Measurements from ENCODE around the gene OR51B2. TPM values are rescaled to one million over a fixed set of nuclear protein-coding genes. Genes with fewer than 3 reads are reported as not detected.
"Not testable (repeated sequence)": the region's sequence is repeated elsewhere in the genome, so short reads cannot be mapped to it uniquely, and the experiment has no call there.

OR51B2 gene
- 1 to 10 TPM in 1 of 6 donors, not detected in 5; 1.2 TPM for total RNA-seq

- Histone ChIP-seq H3K4me1 (no peaks in the 10 kb centered on the region), H3K9me3 (no peaks in the 10 kb centered on the region), H3K27me3 (no peaks in the 10 kb centered on the region), H3K36me3 (no peaks in the 10 kb centered on the region), H3K4me3 (no peak within 1 kb of the TSS), H3K27ac (no peak within 1 kb of the TSS)
- WGBS, 2 donors = 80 to 82% methylated on average over 3 of the region's 3 CpGs
- DNase-seq (no peak), ATAC-seq (ENCODE audit: low FRiP score in 2 of 2) (no peak)
- no peak for TF ChIP-seq EP300 (IDR thresholded peaks at IDR 0.05)
- TF ChIP-seq CTCF (IDR thresholded peaks at IDR 0.05) = no peak
- TF ChIP-seq POLR2AphosphoS5 (IDR thresholded peaks at IDR 0.05) = no peak
- no peak for TF ChIP-seq POLR2A (IDR thresholded peaks at IDR 0.05)
These were observed at the start of gene OR51B2 for GRCh38 chr11:5324197-5324596. Gene OR51B2, minus strand, starts transcription at chr11:5324297. Its CDS starts 0 bp downstream, at chr11:5324297.

- ATAC-seq (ENCODE audit: low FRiP score in 2 of 2) = no peak
These were observed 45.7 kb upstream of the OR51B2 start for GRCh38 chr11:5369789-5370188.

GRCh38 chr11:5368502-5369043, 44.5 kb upstream of the OR51B2 start:
- DNase-seq (no peak), ATAC-seq (ENCODE audit: low FRiP score in 2 of 2) (no peak)
- no peak for TF ChIP-seq EP300 (IDR thresholded peaks at IDR 0.05)
- no peak for TF ChIP-seq CTCF (IDR thresholded peaks at IDR 0.05)
- TF ChIP-seq POLR2AphosphoS5 (IDR thresholded peaks at IDR 0.05) = no peak
- TF ChIP-seq POLR2A (IDR thresholded peaks at IDR 0.05) = no peak
- no peaks in the 10 kb centered on the region for H3K4me1 ChIP-seq
- no peaks in the 10 kb centered on the region for H3K9me3 ChIP-seq
- 70 to 74% methylated on average over 3 of the region's 3 CpGs for WGBS, 2 donors
- no peaks in the 10 kb centered on the region for H3K27me3 ChIP-seq
- H3K36me3 ChIP-seq = no peaks in the 10 kb centered on the region
- H3K4me3 ChIP-seq = no peak overlapping the region
- no peak overlapping the region for H3K27ac ChIP-seq

More at GRCh38 chr11:5369789-5370188, 45.7 kb upstream of the OR51B2 start:
- Histone ChIP-seq H3K36me3 (no peaks in the 10 kb centered on the region), H3K4me1 (no peaks in the 10 kb centered on the region), H3K27ac (no peak overlapping the region), H3K27me3 (no peaks in the 10 kb centered on the region), H3K9me3 (no peaks in the 10 kb centered on the region), H3K4me3 (no peak overlapping the region)
- TF ChIP-seq EP300 (IDR thresholded peaks at IDR 0.05) = no peak
- TF ChIP-seq CTCF (IDR thresholded peaks at IDR 0.05) = no peak
- TF ChIP-seq POLR2A (IDR thresholded peaks at IDR 0.05) = no peak
- no peak for TF ChIP-seq POLR2AphosphoS5 (IDR thresholded peaks at IDR 0.05)
- DNase-seq = no peak

- H3K4me1 ChIP-seq = no peaks in the 10 kb centered on the region
- DNase-seq (no peak), ATAC-seq (ENCODE audit: low FRiP score in 2 of 2) (no peak)
- WGBS, 2 donors = 61 to 84% methylated on average over 2 of the region's 2 CpGs
- no peak overlapping the region for H3K4me3 ChIP-seq
- H3K9me3 ChIP-seq = no peaks in the 10 kb centered on the region
- TF ChIP-seq POLR2AphosphoS5 (IDR thresholded peaks at IDR 0.05) (no peak), POLR2A (IDR thresholded peaks at IDR 0.05) (no peak), EP300 (IDR thresholded peaks at IDR 0.05) (no peak), CTCF (IDR thresholded peaks at IDR 0.05) (no peak)
- no peaks in the 10 kb centered on the region for H3K36me3 ChIP-seq
- H3K27me3 ChIP-seq = no peaks in the 10 kb centered on the region
- no peak overlapping the region for H3K27ac ChIP-seq
These were observed 43.5 kb upstream of the OR51B2 start for GRCh38 chr11:5367448-5368074.

GRCh38 chr11:5366856-5367255, 42.8 kb upstream of the OR51B2 start:
- Histone ChIP-seq H3K9me3 (no peaks in the 10 kb centered on the region), H3K27me3 (no peaks in the 10 kb centered on the region), H3K4me1 (no peaks in the 10 kb centered on the region), H3K36me3 (no peaks in the 10 kb centered on the region), H3K27ac (no peak overlapping the region), H3K4me3 (no peak overlapping the region)
- DNase-seq (no peak), ATAC-seq (ENCODE audit: low FRiP score in 2 of 2) (no peak)
- TF ChIP-seq POLR2AphosphoS5 (IDR thresholded peaks at IDR 0.05) = no peak
- TF ChIP-seq POLR2A (IDR thresholded peaks at IDR 0.05) = no peak
- TF ChIP-seq EP300 (IDR thresholded peaks at IDR 0.05) = no peak
- no peak for TF ChIP-seq CTCF (IDR thresholded peaks at IDR 0.05)
- 32 to 71% methylated on average over 1 of the region's 1 CpG for WGBS, 2 donors

- H3K36me3 ChIP-seq; DNase-seq; H3K4me3 ChIP-seq; H3K9me3 ChIP-seq; ATAC-seq (ENCODE audit: low FRiP score in 2 of 2); H3K27me3 ChIP-seq; H3K4me1 ChIP-seq; H3K27ac ChIP-seq: not testable (repeated sequence)
- WGBS, 2 donors = 84 to 89% methylated on average over 6 of the region's 6 CpGs
These were observed 42.3 kb upstream of the OR51B2 start for GRCh38 chr11:5366365-5366764.
